A673 (cell line): Measurements from ENCODE around the gene TMA7B.

Experiments
- EZH2 ChIP-seq: fragments of 200-600 bp; sonication (generic); IDR thresholded peaks from 2 replicates; pipeline ENCODE4 v1.6.1; 2017; ENCODE audit warnings: borderline replicate concordance, low read depth, mild to moderate bottlenecking, mixed read lengths, antibody characterized with exemption, low read length; ENCODE audit not compliant: poor library complexity, severe bottlenecking
- TF ChIP-seq, protein P1 (sequence below): fragments of 300-800, 200-600 bp; sonication (generic); conservative IDR thresholded peaks from 2 replicates; pipeline ENCODE4 v1.5.1; 2017; ENCODE audit warnings: low read depth, mild to moderate bottlenecking, antibody characterized with exemption, low read length, moderate library complexity, mixed read lengths

DNA sequence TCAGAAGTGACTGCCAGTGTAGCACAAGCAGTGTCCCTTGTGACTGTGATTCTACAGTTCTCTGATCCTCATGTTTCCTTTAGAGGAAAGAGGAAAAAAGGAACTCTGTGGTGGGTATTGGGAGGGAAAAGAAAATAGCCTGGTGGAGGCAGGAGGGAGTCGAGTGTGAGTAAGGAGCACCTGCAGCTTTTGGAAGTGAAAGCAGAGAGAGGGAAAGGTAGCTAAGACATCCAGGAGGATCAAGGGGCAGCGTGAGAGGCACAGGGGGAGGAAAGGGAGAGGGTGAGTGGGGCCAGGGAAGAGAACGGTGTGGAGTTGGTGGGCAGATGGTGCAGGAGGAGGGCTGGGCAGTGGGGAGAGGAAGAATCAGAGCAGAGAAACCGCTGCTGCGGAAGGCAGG lies 12.4 kb downstream of the TMA7B start:
- TF ChIP-seq, protein P1, sequence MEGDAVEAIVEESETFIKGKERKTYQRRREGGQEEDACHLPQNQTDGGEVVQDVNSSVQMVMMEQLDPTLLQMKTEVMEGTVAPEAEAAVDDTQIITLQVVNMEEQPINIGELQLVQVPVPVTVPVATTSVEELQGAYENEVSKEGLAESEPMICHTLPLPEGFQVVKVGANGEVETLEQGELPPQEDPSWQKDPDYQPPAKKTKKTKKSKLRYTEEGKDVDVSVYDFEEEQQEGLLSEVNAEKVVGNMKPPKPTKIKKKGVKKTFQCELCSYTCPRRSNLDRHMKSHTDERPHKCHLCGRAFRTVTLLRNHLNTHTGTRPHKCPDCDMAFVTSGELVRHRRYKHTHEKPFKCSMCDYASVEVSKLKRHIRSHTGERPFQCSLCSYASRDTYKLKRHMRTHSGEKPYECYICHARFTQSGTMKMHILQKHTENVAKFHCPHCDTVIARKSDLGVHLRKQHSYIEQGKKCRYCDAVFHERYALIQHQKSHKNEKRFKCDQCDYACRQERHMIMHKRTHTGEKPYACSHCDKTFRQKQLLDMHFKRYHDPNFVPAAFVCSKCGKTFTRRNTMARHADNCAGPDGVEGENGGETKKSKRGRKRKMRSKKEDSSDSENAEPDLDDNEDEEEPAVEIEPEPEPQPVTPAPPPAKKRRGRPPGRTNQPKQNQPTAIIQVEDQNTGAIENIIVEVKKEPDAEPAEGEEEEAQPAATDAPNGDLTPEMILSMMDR: no peak
- TF ChIP-seq EZH2: no peak
